H1 (cell line): Measurements from ENCODE around the gene SMIM13. TPM values are rescaled to one million over a fixed set of nuclear protein-coding genes. Genes with fewer than 3 reads are reported as not detected.

Experiments used
- CTCF ChIA-PET: fragments of 300-600 bp; sonication (Branson Sonifier 250); formaldehyde crosslinking; loops from one replicate; lab custom pipeline; 2021; ENCODE audit not compliant: partially characterized antibody; lab: Charles Lee
- POLR2A ChIA-PET: fragments of 300-600 bp; sonication (Branson Sonifier 250); formaldehyde crosslinking; loops from one replicate; lab custom pipeline; 2021; ENCODE audit warnings: inconsistent platforms; ENCODE audit not compliant: partially characterized antibody; lab: Charles Lee
- DNase-seq, 2 experiments: peaks; one replicate each; pipeline versions ENCODE4 v3.0.0 to v3.0.0-alpha.2; 2010 to 2022; ENCODE audit warnings: low spot score in 2 of 2, low read depth in 1 of 2, mixed read lengths in 1 of 2
- FAIRE-seq: peaks from 2 replicates; lab custom pipeline; 2011; peaks lifted over from hg19 to GRCh38; lab: Jason Lieb, UNC
- H2AFZ ChIP-seq: 2 replicates; pipeline ENCODE4 v1.8.1; 2012; ENCODE audit warnings: low read length, inconsistent platforms
- H2AK5ac ChIP-seq: 2 replicates; pipeline ENCODE4 v1.6.1; 2013; ENCODE audit warnings: low read depth, low read length
- H2BK120ac ChIP-seq: replicated peaks from 2 replicates; pipeline ENCODE3; 2013; ENCODE audit warnings: low read depth, low read length, inconsistent platforms
- H2BK12ac ChIP-seq: 2 replicates; pipeline ENCODE4 v1.6.1; 2013; ENCODE audit warnings: low read depth, low read length
- H2BK15ac ChIP-seq: 2 replicates; pipeline ENCODE4 v1.6.1; 2013; ENCODE audit warnings: low read length
- H2BK20ac ChIP-seq: 2 replicates; pipeline ENCODE4 v1.6.1; 2013; ENCODE audit warnings: low read length
- H2BK5ac ChIP-seq: 2 replicates; pipeline ENCODE4 v1.6.1; 2013; ENCODE audit warnings: low read depth, low read length
- H3K14ac ChIP-seq: 2 replicates; pipeline ENCODE4 v1.6.1; 2013; ENCODE audit warnings: inconsistent platforms; ENCODE audit not compliant: insufficient read length
- H3K18ac ChIP-seq: 2 replicates; pipeline ENCODE4 v1.6.1; 2013; ENCODE audit warnings: low read length; ENCODE audit errors: extremely low read depth
- H3K23ac ChIP-seq: 2 replicates; pipeline ENCODE4 v1.6.1; 2013; ENCODE audit warnings: inconsistent platforms; ENCODE audit not compliant: insufficient read length
- H3K23me2 ChIP-seq: 2 replicates; pipeline ENCODE4 v1.6.1; 2013; ENCODE audit warnings: low read depth, low read length
- H3K27ac ChIP-seq: 2 replicates; pipeline ENCODE4 v1.6.1; 2011; ENCODE audit warnings: low read depth, low read length, inconsistent platforms
- H3K27me3 ChIP-seq, 4 experiments: replicated peaks in 1 of 4; 1 replicate in 1 of 4; 2 replicates in 3 of 4; pipeline versions ENCODE4 v1.6.1 to v1.8.1; 2011 to 2013; ENCODE audit warnings: low read length in 3 of 4, mild to moderate bottlenecking in 3 of 4, inconsistent platforms in 2 of 4, mixed read lengths in 2 of 4, moderate library complexity in 1 of 4; ENCODE audit not compliant: control insufficient read depth in 3 of 4, insufficient read depth in 3 of 4; ENCODE audit errors: extremely low read depth in 1 of 4
- H3K36me3 ChIP-seq, 4 experiments: 2 replicates each; pipeline versions ENCODE4 v1.6.1 to v1.8.1; 2011 to 2013; ENCODE audit warnings: mild to moderate bottlenecking in 4 of 4, low read length in 3 of 4, moderate library complexity in 2 of 4, control low read depth in 1 of 4, inconsistent platforms in 1 of 4; ENCODE audit not compliant: insufficient read depth in 4 of 4, control insufficient read depth in 2 of 4
- H3K4ac ChIP-seq: replicated peaks from 2 replicates; pipeline ENCODE3; 2013; ENCODE audit warnings: low read length, low read depth, mixed read lengths, inconsistent platforms; ENCODE audit not compliant: insufficient read length
- H3K4me1 ChIP-seq, 4 experiments: replicated peaks in 1 of 4; 1 replicate in 1 of 4; 2 replicates in 3 of 4; pipeline versions ENCODE4 v1.6.1 to v1.8.1; 2011 to 2013; ENCODE audit warnings: low read length in 3 of 4, inconsistent platforms in 2 of 4, mixed read lengths in 1 of 4; ENCODE audit not compliant: insufficient read depth in 4 of 4, control insufficient read depth in 3 of 4
- H3K4me2 ChIP-seq, 2 experiments: 2 replicates each; pipeline versions ENCODE4 v1.6.1 to v1.8.1; 2011 to 2013; ENCODE audit warnings: low read depth in 2 of 2, low read length in 2 of 2, control low read depth in 1 of 2, inconsistent platforms in 1 of 2, mild to moderate bottlenecking in 1 of 2; ENCODE audit not compliant: insufficient read depth in 1 of 2
- H3K4me3 ChIP-seq, 4 experiments: fragments of 200-600, 300-600 bp in 1 of 4; sonication (generic), shearing (Covaris generic), sonication (Bioruptor Twin) in 1 of 4; 2 replicates each; pipeline versions ENCODE4 v1.5.1 to v1.8.1; 2011 to 2016; ENCODE audit warnings: low read length in 4 of 4, low read depth in 3 of 4, control low read depth in 2 of 4, inconsistent platforms in 2 of 4, mild to moderate bottlenecking in 2 of 4, mixed read lengths in 1 of 4, moderate library complexity in 1 of 4; ENCODE audit not compliant: insufficient read depth in 2 of 4; ENCODE audit errors: extremely low read depth in 1 of 4
- H3K56ac ChIP-seq: replicated peaks from 2 replicates; pipeline ENCODE3; 2013; ENCODE audit warnings: low read depth, mild to moderate bottlenecking, mixed read lengths, low read length, inconsistent platforms; ENCODE audit not compliant: insufficient read length
- H3K79me1 ChIP-seq: 2 replicates; pipeline ENCODE4 v1.6.1; 2013; ENCODE audit warnings: low read depth, low read length, control low read depth
- H3K79me2 ChIP-seq, 2 experiments: 2 replicates each; pipeline versions ENCODE4 v1.6.1 to v1.8.1; 2012 to 2013; ENCODE audit warnings: low read length in 2 of 2, mild to moderate bottlenecking in 2 of 2, inconsistent platforms in 1 of 2; ENCODE audit not compliant: insufficient read depth in 2 of 2, control insufficient read depth in 1 of 2
- H3K9ac ChIP-seq, 4 experiments: replicated peaks in 1 of 4; 1 replicate in 1 of 4; 2 replicates in 3 of 4; pipeline versions ENCODE4 v1.6.1 to v1.8.1; 2011 to 2013; ENCODE audit warnings: low read depth in 3 of 4, low read length in 3 of 4, control low read depth in 2 of 4, mild to moderate bottlenecking in 2 of 4, moderate library complexity in 2 of 4, inconsistent platforms in 1 of 4; ENCODE audit errors: extremely low read depth in 1 of 4
- H3K9me3 ChIP-seq, 2 experiments: 2 replicates each; pipeline versions ENCODE4 v1.6.1 to v1.8.1; 2012 to 2013; ENCODE audit warnings: mild to moderate bottlenecking in 2 of 2, moderate library complexity in 2 of 2, control low read depth in 1 of 2, inconsistent platforms in 1 of 2, low read depth in 1 of 2, low read length in 1 of 2, mixed read lengths in 1 of 2; ENCODE audit not compliant: insufficient read depth in 2 of 2
- H4K20me1 ChIP-seq, 2 experiments: replicated peaks in 1 of 2; 2 replicates each; pipeline versions ENCODE3 to v1.8.1; 2011 to 2013; ENCODE audit warnings: inconsistent platforms in 2 of 2, low read length in 2 of 2, mild to moderate bottlenecking in 1 of 2; ENCODE audit not compliant: insufficient read depth in 2 of 2, control insufficient read depth in 1 of 2
- H4K5ac ChIP-seq: 2 replicates; pipeline ENCODE4 v1.6.1; 2013; ENCODE audit warnings: low read length, low read depth, mixed read lengths, inconsistent platforms; ENCODE audit not compliant: insufficient read length
- H4K8ac ChIP-seq: 2 replicates; pipeline ENCODE4 v1.8.0; 2013; ENCODE audit warnings: mild to moderate bottlenecking, moderate library complexity, low read length, inconsistent platforms; ENCODE audit not compliant: insufficient read depth; ENCODE audit errors: extremely low read depth
- H4K91ac ChIP-seq: replicated peaks from 2 replicates; pipeline ENCODE3; 2013; ENCODE audit warnings: low read length, mixed read lengths, inconsistent platforms; ENCODE audit not compliant: insufficient read length
- WGBS, 2 experiments: shearing (Covaris generic) in 1 of 2; methylation state at CpG; one replicate each; pipeline versions ENCODE4 v1.1.6 to v1.1.7; 2013 to 2015; ENCODE audit warnings: low lambda C conversion rate in 2 of 2, mixed read lengths in 2 of 2, inconsistent platforms in 1 of 2, low coverage in 1 of 2, missing lambda C conversion rate in 1 of 2; ENCODE audit not compliant: insufficient replicate concordance in 2 of 2, insufficient coverage in 1 of 2, insufficient read length in 1 of 2; ENCODE audit errors: extremely low coverage in 1 of 2, missing lambda C conversion rate in 1 of 2; 5-methylcytosine and 5-hydroxymethylcytosine counted together
- polyA plus RNA-seq, 7 experiments: library from polyadenylated mRNA; depleted of rRNA in 3 of 7; stranded (reverse) in 5 of 7; unstranded in 2 of 7; fragments of >200 nt in 5 of 7; fragments of 200-250 nt in 2 of 7; gene quantifications; 1 replicate in 5 of 7; 2 replicates in 1 of 7; 4 replicates in 1 of 7; pipeline versions ENCODE4 v1.2.1 to v1.2.3, GENCODE V29; 2011 to 2013; ENCODE audit warnings: missing spikeins in 2 of 7, mixed read lengths in 2 of 7
- total RNA-seq: library from RNA; stranded (reverse); fragmentation: NEBNext Ultra II Directional; extraction: Animal tissue kit (Norgen Biotek cat#: 25700); gene quantifications from 2 replicates; pipeline ENCODE4 v1.2.1, GENCODE V29; 2021

The SMIM13 gene
- total and polyA plus RNA-seq, 2 of the 8 experiments (the other 6 are each of a cell fraction or from before 2014, with no cell fraction given) = 1.7 to 10.6 TPM

- Histone ChIP-seq H3K9me3 (no peaks in the 10 kb centered on the region), H4K8ac (no peak overlapping the region), H3K27me3 (no peaks in the 10 kb centered on the region), H3K27ac (no peak overlapping the region), H4K20me1 (no peaks in the 10 kb centered on the region), H2AK5ac (no peak overlapping the region), H3K9ac (no peak overlapping the region), H4K5ac (no peak overlapping the region), H3K36me3 (no peaks in the 10 kb centered on the region), H3K79me1 (no peaks in the 10 kb centered on the region), H3K4ac (no peak overlapping the region), H3K4me2 (no peak overlapping the region), H3K4me1 (peaks cover 0 to 9% (median 5%) of the 10 kb centered on the region in 4 experiments; a peak in 3 of 7 replicates), H3K4me3 (no peak overlapping the region), H2AFZ (no peak overlapping the region), H3K14ac (no peak overlapping the region), H3K18ac (no peak overlapping the region), H4K91ac (no peak overlapping the region), H2BK120ac (no peak overlapping the region), H2BK20ac (no peak overlapping the region), H2BK12ac (no peak overlapping the region), H2BK15ac (no peak overlapping the region), H3K56ac (no peak overlapping the region), H3K79me2 (no peaks in the 10 kb centered on the region), H3K23me2 (no peaks in the 10 kb centered on the region; the same call in 1 of the 2 replicates), H3K23ac (no peak overlapping the region), H2BK5ac (no peak overlapping the region)
- FAIRE-seq (no peak), DNase-seq (no peak)
- ChIA-PET POLR2A (no interaction called here), CTCF (interaction anchor here (1.1 kb wide), 1 partner anchor 9 kb away, joined by 4 read pairs; no protein-coding TSS in a partner anchor)
- WGBS, 2 experiments = 89% methylated on average over 4 of the region's 4 CpGs; no CpG with 5 or more reads in 1 of the 2 experiments
Measured at GRCh38 chr6:11078266-11078665, 15.4 kb upstream of the SMIM13 start.
